Uterus (tissue), 2 donors: ENCODE measurements around the gene NRXN3.

Source experiments
- CTCF ChIP-seq, 4 experiments: fragments of 200-600 bp in 2 of 4; fragments of 450-650 bp in 2 of 4; sonication (generic) in 2 of 4; IDR thresholded peaks; one replicate each; pipeline ENCODE4 v1.5.1; 2016 to 2019; ENCODE audit warnings: antibody characterized with exemption in 4 of 4, mild to moderate bottlenecking in 2 of 4, moderate library complexity in 1 of 4
- POLR2A ChIP-seq, 2 donors: fragments of 450-650 bp; IDR thresholded peaks; one replicate each; pipeline ENCODE4 v1.6.1; 2016; ENCODE audit warnings: antibody characterized with exemption in 2 of 2, mild to moderate bottlenecking in 1 of 2, moderate library complexity in 1 of 2

- TF ChIP-seq CTCF (IDR thresholded peaks at IDR 0.05): no peak
- TF ChIP-seq POLR2A (IDR thresholded peaks at IDR 0.05): no peak
Measured at GRCh38 chr14:78700236-78700635, 530.1 kb downstream of the NRXN3 start.
